Renal pelvis (tissue), 4 donors: Measurements from ENCODE around the gene ACRBP. TPM values are rescaled to one million over a fixed set of nuclear protein-coding genes. Genes with fewer than 3 reads are reported as not detected.
"Not testable (repeated sequence)": the region's sequence is repeated elsewhere in the genome, so short reads cannot be mapped to it uniquely, and the experiment has no call there.

ENCODE experiments used
- DNase-seq: peaks from one replicate; pipeline ENCODE4 v3.0.0-alpha.2; 2013
- polyA plus RNA-seq, 3 donors: library from polyadenylated mRNA; unstranded; fragments of 120-200 nt; gene quantifications; one replicate each; pipeline ENCODE4 v1.2.1, GENCODE V29; 2013; ENCODE audit not compliant: insufficient read length in 3 of 3

ACRBP gene
- polyA plus RNA-seq, 3 donors = 4.6 to 8.0 (median 7.7) TPM

DNA sequence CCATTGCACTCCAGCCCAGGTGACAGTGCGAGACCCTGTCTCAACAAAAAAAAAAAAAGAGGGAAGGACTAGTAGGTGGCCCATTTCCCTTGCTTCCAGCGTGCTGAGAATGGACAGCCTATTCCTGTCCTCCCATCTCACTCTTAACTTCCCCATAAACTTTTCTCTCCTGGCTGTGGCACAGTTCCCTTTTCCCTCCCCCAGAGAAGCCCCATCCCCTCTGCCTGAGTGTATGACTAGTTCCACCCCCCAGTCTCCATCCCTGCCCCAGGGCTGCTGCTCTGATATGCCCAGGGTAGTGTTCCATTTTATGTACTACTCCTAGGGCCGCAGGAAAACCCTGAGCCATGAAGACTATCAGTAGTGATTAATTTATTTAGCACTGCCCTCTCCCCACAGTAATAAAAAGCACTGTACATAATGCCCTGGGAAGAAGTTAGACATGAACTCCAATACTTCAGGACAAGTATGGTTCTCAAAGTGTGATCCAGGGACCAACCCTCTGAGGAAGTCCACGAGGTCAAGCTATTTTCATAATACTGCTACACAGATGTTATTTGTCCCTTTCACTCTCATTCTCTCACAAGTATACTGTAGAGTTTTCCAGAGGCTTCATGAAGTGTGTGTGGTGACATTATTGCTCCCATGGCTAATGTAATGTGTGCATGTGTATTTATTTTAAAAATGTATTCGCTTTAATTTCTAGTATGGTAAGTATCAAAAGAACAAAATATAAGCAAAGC lies 28.6 kb downstream of the ACRBP start:
- no peak for DNase-seq

DNA sequence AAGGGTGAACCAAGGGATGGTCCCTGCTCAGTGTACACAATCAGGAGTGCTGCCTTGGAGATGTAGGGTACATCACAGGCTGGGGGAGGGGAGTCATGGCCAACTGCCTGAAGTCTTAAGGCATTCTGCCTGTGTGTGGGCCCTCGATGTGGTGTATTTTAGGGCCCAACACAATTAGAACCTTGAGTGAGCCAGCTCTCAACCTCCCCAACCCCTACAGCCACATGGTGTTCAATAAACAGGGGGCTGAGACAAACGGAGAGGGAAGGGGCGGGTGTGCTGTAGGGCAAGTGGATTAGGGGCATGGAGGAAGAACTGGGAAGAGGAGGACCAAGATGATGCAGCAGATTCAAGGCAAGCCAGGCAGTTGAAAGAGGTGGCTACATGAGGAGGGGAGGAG lies 31.4 kb downstream of the ACRBP start:
- no peak for DNase-seq

DNA sequence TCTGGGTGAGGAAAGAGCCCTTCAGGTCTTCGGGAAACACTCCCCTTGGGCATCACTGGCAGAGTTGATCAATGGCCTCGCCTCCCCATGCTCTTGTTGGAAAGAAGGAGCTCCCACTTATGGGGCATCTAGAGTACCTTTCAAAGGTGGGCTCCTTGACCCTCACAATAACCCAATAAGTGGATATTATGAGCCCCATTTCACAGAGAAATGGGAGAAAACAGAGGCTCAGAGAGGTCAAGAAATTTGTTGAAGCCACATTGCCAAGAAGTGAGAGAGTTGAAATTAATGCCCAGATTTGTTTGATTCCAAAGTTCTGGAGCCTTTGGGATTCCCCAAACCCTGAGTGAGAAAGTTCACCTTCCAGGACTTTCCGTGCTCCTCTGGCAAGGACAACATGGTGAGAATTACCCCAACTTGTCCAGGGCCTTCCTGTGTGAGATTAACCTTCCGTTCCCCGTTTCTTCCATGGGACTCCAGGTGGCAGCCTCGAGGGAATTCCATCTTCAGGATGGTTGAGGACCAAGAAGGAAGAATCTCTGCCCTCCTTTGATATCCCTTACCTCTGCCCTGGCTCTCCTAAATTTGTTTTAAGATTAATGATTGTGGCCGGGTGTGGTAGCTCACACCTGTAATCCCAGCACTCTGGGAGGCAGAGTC lies 32.6 kb downstream of the ACRBP start:
- no peak for DNase-seq

DNA sequence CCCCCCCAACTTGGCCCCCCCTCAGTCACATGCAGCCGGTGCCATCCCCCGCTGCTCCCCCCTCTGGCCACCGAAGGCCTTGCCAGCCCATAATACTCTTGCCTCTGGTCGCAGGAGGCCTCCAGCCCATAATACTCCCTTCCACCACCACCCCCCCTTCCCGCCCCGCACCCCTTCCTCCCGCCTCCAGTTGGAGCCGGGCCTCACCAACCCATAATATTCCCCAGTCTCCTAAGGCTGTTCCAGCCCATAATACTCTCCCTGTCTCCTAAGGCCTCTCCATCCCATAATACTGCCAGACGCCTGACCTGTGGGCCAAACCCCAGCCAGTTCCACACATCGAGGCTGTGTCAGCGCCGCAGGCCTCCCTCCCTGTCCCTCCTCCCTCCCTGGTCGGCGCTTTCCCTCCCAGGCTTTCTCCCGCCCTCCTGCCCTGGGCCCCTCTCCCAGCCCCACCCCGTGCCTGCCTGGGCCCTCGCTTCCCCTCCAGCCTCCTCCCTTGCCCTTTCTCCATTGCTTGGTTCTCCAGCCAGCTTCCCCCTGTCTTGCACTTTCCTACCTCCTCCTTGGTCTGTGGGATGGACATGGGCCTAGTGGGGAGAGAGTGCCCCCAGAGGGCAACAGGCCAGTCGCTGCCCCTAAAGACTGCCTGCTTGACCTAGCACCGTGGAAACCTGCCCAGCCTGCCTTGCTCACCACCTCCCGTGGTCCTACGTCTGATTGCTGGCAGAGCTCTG lies 33.3 kb downstream of the ACRBP start:
- peak; percentile 98 for DNase-seq

DNA sequence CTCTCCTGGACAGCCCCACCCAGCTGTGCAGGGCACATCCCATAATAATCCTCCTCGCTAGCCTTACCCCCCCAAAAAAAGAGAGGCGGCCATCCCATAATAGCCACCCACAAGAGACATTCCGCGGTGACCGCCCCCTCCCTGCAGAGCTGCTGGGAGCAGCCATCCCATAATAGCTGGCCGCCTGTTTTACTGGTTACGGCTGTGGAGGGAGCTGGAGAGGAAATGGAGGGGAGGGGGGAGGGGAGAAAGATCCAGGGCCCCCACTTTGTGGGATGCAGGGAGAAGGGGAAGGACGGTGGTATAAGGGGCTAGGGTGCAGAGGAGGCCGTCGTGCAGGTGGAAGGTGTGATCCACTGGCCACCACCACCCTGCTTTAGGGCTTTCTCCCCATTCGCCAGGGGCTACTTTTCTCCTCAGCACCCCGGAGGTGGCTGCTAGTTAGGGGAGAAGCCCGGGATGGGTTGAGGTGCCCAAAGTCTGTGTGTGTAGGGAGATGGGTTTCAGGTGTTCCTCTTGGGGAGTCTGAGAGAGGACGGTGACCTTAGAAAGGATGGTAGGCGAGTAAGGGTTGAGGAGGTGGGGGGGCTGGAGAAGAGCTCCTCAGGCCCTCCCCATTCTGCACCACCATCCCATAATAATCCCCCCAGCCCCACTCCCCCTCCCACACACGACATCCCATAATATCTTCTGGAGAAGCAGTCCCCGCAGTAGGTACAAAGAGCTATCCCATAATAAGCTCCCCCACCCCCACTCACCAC lies 34.0 kb downstream of the ACRBP start:
- DNase-seq = peak; percentile 92

DNA sequence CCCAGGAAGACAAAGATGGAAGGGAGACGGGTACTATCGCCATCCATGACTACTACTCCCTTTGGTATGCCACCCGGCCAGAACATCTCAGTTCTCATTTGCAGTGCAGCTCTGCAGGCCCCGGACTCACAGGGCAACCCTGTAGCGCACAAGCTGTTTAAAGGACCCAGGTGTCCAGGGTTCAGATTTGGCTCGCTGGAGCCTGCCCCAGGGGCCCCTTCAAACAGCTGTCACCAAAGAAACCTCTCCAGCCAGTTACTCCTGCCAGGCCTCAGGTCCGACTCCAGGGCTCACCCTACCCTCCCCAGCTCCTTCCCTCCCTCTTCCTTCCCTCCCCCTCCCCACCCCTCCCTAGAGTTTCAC lies 34.6 kb downstream of the ACRBP start:
- DNase-seq = no peak

DNA sequence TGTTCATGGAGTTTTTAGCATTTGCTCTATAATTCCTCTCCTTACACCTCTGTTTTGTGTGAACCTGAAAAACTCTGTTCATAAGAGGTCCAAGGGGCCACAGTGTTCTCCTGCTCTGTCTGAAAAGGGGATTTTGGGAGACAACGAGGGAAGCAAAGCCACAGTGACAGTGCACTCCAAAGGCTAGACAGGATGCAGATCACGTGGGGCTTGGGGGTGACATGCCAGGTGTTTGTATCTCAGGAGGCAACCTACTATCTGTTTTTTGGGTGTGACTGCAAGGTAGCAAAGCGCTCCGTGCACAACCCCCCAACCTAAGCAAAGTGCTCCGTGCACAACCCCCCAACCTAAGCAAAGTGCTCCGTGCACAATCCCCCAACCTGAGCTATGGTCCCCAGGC lies 35.0 kb downstream of the ACRBP start:
- DNase-seq = no peak

DNA sequence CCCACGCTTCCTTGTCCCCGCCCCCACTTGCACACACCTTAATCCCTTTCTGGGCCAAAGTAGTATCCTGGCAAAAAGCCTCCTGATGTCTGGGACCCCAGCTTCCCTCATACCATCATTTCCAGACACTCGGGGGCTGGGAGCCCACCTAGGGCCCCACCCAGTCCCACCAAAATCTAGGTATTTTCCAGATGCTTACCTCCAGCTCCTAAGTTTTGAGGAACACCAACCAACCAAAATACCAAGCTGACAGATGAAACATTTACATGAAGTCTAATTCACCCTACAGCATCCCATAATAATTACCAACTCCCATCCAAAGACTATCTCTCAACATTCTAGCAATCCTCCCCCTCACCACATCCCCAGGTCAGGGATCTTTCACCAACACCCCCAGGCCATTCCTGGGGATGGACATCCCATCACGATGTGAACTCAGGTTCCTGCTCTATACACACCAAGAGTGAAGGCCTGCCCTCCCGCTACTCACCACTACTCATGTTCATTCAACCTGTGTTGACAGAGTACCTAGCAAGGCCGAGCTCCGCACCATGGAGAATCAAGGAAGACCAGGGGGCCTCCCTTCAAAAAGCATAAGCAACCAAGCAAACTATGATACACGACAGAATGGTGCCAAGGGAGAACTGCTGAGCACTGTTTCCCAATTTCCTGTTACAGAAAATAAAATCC lies 38.5 kb downstream of the ACRBP start:
- no peak for DNase-seq

DNA sequence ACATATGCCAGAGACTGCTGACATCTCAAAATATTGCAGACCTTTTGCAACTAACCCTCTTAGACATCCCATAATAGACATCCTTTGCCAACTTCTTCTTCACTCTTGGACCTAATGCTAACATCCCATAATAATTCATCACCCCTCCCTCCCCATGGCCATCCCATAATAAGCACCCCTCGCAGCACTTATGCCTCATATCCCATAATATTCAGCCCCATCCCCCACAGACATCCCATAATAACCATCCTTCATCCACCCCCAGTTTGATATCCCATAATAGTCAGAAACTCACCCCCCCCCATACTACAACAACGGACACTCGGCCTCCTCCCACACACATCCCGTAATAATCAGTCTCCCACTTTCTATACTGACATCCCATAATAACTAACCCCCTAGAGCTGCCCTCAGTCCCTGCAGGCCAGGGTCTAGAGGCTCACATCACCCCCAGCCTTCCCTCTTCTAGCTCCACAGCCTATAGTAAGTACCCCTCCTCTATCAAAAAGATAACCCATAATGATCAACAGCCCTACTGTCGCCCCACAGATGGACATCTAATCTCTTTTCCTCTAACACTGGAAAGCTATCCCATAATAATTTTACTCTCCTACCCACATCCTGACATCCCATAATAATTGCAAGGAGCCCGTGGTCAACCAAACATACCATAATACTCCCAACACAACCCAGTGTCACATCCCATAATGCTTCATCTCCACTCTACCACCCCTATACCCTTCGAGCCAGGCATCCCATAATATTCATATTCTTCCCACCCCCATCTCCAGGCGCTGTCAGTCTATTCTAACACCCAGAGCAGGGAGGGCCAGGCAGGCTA lies 39.3 kb downstream of the ACRBP start:
- DNase-seq = peak; percentile 76

DNA sequence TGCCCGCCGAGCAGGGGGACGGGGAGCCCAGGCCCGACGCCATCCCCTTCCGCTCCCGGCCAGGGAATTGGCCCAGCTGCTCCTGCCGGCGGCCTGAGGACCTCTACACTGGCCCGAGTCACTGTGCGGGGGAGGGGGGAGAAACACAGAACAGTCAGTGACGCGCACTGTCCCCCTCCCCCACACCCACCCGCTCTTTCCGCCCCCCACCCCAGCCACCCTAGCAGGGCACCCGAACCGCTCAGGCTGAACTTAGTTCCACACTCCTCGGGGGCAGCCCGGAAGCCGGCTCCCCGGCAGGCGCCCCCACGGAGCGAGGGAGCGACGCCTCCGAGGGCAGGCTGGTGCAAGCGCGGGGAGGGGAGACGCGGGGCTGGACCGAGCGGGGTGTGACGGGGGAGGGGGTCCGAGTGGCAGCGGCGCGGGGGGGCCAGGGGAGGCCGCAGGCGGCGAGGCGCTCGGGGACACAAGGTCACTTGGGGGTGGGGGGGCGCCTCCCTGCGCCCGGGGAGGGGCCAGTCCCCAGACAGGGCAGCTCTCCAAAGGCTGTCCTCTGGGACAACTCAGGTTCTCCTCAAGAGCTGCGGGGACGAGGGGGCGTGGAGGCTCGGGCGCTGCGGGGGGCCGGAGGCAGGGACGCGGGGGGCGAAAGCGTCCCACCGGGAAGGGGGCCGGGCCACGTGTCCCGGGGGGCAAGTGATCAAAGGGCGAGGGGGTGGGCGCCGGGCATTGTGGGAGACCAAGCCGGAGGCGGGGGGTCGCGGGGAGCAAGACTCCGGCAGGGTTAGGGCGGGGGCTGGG lies 40.7 kb downstream of the ACRBP start:
- DNase-seq = peak; percentile 57

DNA sequence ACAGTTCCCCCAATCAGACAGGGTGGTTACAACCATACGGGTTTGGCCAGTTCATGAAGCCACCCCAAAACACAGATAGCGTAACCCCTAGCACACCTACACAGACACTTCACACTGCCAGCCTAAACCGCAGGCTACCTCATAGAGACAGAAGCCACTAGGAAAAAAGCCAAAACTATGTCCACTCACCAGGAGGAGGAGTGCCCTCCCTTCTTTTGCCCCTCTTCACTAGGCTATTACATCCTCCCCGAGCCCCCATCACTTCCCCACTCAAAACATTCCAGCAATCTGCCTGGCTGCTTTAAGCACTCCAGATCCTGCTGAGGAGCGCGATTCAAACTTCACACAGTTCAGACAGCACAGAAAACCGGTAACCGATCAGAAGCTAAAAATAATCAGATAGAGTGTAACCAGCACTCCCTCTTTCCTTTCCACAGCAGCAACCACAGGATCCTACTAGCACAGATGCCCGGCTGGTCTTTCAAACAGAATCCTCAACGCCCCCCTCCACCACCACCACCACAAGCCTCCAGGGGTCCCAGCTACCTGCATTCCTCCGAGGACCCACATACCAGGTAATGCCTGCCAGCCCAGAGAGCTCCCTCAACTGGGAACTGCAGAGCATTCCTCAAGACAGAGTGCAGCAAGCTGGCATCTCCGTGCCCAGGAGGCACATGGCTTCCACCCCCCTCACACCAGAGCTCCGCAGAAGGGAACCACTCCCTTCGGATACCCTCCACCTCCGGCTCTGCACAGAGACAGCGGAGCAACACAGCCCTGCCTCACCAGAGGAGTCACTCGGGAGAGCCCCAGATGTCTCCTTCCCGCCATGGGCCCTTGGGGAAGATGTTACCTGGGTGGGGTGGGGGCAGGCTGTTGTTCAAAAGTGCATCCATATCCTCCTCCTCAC lies 41.6 kb downstream of the ACRBP start:
- DNase-seq = no peak

DNA sequence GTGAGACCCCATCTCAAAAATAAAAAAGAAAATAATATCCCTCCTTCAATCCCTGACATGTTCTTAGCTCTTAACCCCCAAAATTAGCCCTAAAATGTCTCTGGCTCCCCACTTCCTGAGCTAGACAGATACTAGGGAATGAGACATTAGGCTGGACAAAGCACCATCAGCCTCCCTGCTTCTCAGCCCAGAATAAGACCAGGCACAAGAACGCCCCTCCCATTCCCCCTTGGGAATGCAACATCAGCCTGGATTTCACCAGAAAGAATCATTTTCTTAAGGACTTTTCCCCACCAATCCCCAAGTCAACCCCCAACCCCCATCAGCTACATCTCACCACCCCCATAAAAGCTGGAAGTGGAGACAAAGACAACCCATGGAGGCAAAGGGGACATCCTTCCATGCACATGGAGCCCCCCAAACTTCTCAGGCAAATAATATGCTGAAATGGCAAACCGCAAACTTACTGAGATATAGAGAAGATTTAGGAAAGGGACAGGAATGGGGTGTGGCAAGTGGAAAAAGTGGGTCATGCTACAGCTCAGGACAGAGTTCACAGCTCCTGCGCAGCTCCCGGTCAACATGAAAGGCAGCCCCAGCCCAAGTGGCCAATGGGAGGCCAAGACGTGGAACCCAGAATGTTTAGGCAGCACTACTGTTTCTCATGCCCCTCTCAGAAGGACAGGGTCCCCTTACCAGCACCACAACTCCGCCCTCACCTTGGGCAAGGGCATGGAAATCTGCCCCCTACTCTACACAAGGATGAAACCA lies 42.8 kb downstream of the ACRBP start:
- no peak for DNase-seq

DNA sequence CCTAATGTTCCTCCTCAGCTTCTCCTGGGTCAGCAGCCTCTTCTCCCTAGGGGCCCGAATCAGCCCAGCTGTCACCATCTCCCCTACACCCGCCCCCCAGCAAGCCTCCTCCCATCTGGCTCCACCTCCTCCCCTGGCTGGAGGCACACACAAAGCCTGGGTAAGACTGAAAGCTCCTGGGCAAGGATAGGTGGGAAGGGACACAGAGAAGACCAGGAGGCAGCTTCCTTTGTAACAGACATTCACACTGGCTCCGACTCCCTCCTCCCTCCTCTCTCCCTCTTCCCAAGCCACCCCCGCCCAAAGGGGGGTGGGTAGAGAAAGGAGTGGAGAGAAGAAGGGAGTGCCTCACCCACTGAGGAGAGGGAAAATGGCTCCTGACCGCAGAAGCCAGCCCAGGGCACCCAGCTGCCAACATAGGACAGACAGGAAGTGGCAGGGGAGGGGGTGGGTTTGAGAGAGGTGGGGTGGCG lies 44.1 kb downstream of the ACRBP start:
- no peak for DNase-seq

DNA sequence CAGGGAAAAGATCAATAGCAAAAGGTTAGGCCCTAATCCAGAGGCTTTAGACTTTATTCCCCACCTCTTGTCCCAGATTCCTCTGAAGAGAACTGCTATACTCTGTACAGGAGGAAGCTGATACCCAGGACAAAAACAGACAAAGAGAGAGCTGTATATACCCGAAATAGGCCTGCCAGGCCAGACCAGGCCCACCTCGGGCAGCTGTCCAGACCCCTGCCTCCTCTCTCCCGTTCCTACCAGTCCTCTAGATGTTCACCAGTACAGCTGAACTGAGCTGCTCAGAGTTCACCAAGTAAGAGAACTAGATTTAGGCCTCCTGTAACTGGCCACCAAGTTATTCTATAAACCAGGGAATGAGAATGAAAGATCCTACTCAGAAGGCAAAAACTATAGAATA lies 44.7 kb downstream of the ACRBP start:
- no peak for DNase-seq

DNA sequence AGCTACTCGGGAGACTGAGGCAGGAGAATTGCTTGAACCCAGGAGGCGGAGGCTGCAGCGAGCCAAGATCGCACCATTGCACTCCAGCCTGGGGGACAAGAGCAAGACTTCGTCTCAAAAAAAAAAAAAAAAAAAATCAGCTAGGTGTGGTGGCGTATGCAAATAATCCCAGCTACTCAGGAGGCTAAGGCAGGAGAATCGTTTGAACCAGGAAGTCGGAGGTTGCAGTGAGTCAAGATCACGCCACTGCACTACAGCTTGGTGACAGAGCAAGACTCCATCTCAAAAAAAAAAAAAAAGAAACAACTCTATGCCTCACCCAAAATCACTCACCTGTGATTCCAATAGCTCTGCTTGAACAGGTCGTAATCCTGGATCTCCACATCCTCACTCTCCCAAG lies 51.6 kb downstream of the ACRBP start:
- not testable (repeated sequence) for DNase-seq

DNA sequence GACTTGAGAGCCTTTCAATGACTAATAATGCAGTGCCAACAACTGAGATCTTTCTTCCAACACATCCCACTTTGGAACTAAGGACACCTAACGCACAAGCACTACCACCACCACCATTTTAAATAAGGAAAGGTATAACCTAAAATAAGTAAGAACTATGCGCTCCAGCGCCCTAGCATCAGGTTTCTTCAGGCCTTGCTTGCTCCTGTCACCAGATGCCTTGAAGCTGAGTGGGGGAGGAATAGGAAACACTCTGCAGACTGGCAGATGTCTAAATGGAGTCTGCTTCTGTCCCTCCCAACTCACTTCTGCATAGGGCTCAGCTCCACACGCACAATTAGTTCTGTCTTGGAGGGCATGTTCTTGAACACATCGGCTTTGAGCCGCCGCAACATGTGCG lies 55.1 kb downstream of the ACRBP start:
- DNase-seq = no peak
